PFSK-1 (cell line): ENCODE results near the gene MOSMO.

Experiments
- FOXP2 ChIP-seq: optimal IDR thresholded peaks from 2 replicates; pipeline ENCODE3; 2011; ENCODE audit warnings: borderline replicate concordance, control low read depth, inconsistent platforms; ENCODE audit not compliant: insufficient read depth; ENCODE audit errors: extremely low read length, extremely low read depth
- POLR2AphosphoS5 ChIP-seq: IDR thresholded peaks from 2 replicates; pipeline ENCODE4 v1.6.1; 2012; ENCODE audit warnings: low read depth, mild to moderate bottlenecking, control low read depth, low read length, moderate library complexity
- SIN3A ChIP-seq: IDR thresholded peaks from 2 replicates; pipeline ENCODE4 v1.6.1; 2012; ENCODE audit warnings: mild to moderate bottlenecking, low read length, moderate library complexity, borderline replicate concordance; ENCODE audit not compliant: insufficient read depth
- TAF1 ChIP-seq: IDR thresholded peaks from 2 replicates; pipeline ENCODE4 v1.6.1; 2012; ENCODE audit warnings: low read length, control low read depth, borderline replicate concordance; ENCODE audit not compliant: insufficient read depth
- TF ChIP-seq, protein P1 (sequence below), 2 experiments: IDR thresholded peaks; 2 replicates each; pipeline versions ENCODE4 v1.6.1 to v1.8.0; 2011 to 2012; ENCODE audit warnings: low read depth in 2 of 2, low read length in 2 of 2, control low read depth in 1 of 2, inconsistent platforms in 1 of 2, mild to moderate bottlenecking in 1 of 2, moderate library complexity in 1 of 2; ENCODE audit not compliant: insufficient read depth in 1 of 2

The MOSMO gene

DNA sequence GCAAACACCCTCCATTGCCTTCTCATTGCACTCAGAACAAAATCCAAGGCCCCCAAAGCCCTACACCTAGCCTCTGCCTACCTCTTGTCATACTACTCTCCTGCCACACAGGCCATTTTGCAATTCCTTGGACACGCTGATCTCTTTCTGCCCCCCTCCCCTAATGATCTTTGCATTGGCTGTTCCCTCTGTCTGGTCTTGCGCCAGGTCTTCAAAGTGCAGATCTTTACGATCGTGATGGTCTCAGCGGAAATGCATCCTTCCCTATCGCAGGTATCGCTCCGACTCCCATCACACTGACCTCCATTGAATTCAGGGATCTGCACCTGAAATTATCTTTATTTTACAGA, 777 bp upstream of the MOSMO start:
- no peak for TF ChIP-seq FOXP2
- TF ChIP-seq SIN3A, result no peak
- TF ChIP-seq TAF1, result no peak

GRCh38 chr16:22008215-22009059, 526 bp downstream of the MOSMO start:
- TF ChIP-seq, protein P1, sequence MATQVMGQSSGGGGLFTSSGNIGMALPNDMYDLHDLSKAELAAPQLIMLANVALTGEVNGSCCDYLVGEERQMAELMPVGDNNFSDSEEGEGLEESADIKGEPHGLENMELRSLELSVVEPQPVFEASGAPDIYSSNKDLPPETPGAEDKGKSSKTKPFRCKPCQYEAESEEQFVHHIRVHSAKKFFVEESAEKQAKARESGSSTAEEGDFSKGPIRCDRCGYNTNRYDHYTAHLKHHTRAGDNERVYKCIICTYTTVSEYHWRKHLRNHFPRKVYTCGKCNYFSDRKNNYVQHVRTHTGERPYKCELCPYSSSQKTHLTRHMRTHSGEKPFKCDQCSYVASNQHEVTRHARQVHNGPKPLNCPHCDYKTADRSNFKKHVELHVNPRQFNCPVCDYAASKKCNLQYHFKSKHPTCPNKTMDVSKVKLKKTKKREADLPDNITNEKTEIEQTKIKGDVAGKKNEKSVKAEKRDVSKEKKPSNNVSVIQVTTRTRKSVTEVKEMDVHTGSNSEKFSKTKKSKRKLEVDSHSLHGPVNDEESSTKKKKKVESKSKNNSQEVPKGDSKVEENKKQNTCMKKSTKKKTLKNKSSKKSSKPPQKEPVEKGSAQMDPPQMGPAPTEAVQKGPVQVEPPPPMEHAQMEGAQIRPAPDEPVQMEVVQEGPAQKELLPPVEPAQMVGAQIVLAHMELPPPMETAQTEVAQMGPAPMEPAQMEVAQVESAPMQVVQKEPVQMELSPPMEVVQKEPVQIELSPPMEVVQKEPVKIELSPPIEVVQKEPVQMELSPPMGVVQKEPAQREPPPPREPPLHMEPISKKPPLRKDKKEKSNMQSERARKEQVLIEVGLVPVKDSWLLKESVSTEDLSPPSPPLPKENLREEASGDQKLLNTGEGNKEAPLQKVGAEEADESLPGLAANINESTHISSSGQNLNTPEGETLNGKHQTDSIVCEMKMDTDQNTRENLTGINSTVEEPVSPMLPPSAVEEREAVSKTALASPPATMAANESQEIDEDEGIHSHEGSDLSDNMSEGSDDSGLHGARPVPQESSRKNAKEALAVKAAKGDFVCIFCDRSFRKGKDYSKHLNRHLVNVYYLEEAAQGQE (IDR thresholded peaks at IDR 0.05; ENCODE audit: insufficient read depth in 1 of 2, low read depth in 2 of 2, low read length in 2 of 2), result no peak

- TF ChIP-seq, protein P1 (IDR thresholded peaks at IDR 0.05; ENCODE audit: insufficient read depth in 1 of 2, low read depth in 2 of 2, low read length in 2 of 2), result no peak
- TF ChIP-seq FOXP2 (no peak), POLR2AphosphoS5 (no peak), SIN3A (no peak), TAF1 (no peak)
These were observed 3.0 kb downstream of the MOSMO start for GRCh38 chr16:22010902-22011301.

- TF ChIP-seq POLR2AphosphoS5 (no peak), SIN3A (no peak), FOXP2 (no peak), TAF1 (no peak)
- TF ChIP-seq, protein P1 (IDR thresholded peaks at IDR 0.05; ENCODE audit: insufficient read depth in 1 of 2, low read depth in 2 of 2, low read length in 2 of 2), result no peak
These were observed 4.3 kb downstream of the MOSMO start for GRCh38 chr16:22012241-22012640.

GRCh38 chr16:22013486-22013885, 5.6 kb downstream of the MOSMO start:
- TF ChIP-seq FOXP2 (no peak), SIN3A (no peak), POLR2AphosphoS5 (no peak), TAF1 (no peak)
- TF ChIP-seq, protein P1 (IDR thresholded peaks at IDR 0.05; ENCODE audit: insufficient read depth in 1 of 2, low read depth in 2 of 2, low read length in 2 of 2), result no peak
